HG02798 (cell line): ENCODE data around the gene MAP1LC3B.
"Not testable (repeated sequence)": the region's sequence is repeated elsewhere in the genome, so short reads cannot be mapped to it uniquely, and the experiment has no call there.

ENCODE experiments used
- ATAC-seq: cut with Tn5 transposase; IDR thresholded peaks from one replicate; pipeline ENCODE4 v1.9.1; 2021; ENCODE audit warnings: mild to moderate bottlenecking; ENCODE audit not compliant: unreplicated experiment, poor library complexity

Gene MAP1LC3B

DNA sequence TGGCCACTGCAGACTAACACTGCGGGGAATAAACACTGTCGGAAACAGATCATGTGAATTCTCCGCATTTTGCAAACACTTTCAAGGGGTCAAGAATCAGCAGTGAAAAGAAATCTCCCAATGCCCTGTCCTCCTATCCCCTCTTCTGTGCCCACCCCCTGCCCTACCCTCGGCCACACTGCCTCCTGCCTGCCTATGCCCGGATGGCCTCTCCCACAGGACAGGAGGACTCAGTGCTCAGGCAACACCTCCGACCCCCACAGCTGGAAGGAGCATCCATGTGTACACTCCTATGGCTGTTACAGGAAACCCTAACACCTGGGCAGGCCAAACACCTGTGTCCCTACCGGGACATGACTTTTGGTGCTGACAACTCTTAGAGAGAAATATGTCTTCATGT lies 33.0 kb upstream of the MAP1LC3B start:
- no peak for ATAC-seq

GRCh38 chr16:87360862-87361610 lies 31.1 kb upstream of the MAP1LC3B start:
- ATAC-seq = no peak

DNA sequence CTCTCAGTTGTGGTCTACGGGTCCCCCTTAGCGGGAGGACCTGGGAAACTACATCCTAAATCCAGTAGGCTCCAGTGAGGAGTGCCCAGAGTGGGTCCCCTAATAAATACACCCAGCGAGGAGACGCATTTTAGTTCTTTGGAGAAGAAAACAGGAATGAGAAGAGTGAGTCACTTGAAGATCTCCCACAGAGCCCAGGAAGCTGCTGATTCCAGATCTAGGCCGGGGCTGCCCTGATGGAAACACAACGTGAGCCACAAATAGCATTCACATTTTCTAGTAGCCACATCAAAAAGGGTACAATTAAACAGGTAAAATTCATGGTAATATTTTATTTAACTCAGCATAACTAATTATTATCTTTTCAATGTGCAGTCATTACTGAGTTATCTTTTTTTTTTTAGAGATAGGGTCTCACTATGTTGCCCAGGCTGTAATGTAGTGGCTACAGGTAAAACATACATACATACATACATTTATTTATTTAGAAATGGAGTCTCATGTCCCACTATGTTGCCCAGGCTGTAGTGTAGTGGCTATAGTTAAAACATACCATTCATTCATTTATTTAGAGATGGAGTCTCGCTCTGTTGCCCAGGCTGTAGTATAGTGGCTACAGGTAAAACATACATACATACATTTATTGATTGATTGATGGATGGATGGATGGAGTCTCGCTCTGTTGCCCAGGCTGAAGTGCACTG lies 30.1 kb upstream of the MAP1LC3B start:
- no peak for ATAC-seq

DNA sequence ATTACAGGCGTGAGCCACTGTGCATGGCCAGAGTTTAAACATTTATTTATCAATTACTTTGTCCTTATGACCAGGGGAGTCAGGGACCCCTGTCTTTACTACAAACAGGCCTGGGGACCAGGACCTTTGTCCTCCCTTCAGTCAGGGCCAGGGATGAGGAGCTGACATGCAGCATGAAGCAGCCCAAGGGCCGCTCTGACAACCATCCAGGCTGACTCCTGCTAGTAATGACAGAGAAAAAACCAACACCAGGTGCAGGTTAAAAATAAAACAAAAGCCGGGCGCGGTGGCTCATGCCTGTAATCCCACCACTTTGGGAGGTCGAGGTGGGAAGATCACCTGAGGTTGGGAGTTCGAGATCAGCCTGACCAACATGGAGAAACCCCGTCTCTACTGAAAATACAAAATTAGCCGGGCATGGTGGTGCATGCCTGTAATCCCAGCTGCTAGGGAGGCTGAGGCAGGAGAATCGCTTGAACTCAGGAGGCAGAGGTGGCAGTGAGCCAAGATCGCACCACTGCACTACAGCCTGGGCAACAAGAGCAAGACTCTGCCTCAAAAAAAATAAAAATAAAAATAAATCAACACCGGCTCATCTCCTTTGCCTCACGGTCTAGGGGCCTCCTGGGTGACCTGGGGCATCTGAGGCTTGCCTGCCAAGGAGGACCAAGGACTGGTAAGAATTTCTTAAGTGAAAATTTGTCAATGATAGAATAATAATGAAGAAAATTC lies 29.1 kb upstream of the MAP1LC3B start:
- ATAC-seq = not testable (repeated sequence)

DNA sequence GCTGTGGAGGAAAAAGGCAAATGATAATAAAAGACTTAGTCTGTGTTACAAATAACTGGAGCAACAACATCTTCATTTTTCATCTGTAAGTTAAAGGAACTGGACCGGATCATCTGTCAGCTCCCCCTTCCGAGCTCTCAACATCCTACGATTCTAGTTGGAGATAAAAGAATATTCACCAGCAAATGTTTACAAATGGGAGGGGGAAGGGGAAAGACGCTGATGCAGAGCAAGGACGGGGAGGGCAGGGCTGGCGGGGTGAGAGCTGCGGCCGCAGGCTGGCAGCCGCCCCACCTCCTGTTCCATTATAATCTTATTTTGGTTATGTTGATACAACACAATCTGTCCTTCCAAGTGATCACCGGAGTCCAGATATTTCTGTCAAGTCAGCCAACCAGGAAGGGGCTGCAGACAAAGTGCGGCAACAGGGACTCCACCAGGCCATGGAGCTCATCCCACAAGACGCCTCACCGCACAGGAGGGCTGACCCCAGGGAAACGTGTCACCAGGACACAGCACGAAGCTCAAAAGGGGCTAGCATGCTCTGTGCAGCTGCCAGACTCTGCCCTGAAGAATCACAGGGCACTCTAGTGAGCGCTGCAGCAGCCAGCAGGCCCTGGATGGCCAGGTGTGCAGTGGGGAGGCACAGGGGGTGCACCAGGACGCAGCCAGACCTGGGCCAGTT lies 28.2 kb upstream of the MAP1LC3B start:
- ATAC-seq = no peak

- ATAC-seq = no peak
Observed at GRCh38 chr16:87365021-87365713, 27.0 kb upstream of the MAP1LC3B start.

GRCh38 chr16:87366288-87366687 lies 25.8 kb upstream of the MAP1LC3B start:
- no peak for ATAC-seq

GRCh38 chr16:87366930-87367329 lies 25.2 kb upstream of the MAP1LC3B start:
- no peak for ATAC-seq

DNA sequence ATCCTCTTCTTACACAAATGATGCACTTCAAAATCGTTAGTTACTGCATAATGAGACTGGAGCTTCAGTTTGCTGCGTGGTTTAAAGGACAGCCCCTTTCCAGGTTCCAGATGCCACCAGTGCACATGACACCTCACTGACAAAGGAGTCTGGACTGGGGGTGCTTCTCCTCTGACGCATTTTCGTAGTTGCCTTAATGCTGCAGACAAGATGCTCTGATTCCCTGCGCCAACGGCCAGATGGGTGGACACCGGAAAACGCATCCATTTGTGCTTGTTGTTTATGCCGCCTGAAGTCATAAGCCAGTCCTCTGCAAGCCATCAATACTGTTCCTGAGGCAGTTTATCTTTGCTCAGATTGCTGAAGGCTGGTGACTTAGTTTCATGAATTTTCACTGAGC lies 24.6 kb upstream of the MAP1LC3B start:
- ATAC-seq = no peak

DNA sequence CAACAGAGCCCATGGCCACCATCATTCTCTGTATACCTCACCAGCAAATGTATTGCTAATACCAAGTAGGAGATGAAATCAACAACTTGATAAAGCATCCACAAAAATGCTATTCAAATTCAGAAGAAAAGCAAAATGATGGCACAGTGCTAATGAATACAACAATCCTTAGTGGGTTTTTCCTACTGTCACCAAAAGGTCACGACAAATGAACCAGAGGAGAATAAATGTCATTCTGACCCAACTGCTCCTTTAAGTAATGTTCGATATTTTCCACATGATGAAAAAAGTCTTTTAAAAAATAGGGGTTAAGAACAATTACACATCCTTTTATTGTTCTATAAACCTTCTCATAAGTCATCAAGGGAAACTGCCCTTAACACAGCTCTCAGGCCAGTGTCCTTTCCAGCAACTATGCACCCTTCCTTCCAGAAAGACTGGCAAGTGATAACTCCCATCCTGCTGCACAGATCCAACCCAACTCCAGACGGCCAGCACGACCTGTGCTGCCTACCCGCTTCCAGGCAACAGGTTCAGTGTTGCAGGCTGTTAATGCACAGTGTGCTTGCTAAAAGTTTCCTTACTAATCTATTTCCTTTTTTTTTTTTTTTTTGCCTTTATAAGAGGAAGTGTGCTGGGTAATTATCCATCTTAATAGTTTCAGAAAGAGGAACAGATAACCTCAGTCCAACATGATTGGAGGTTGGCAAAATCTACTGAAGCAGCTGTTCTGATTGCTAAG lies 23.9 kb upstream of the MAP1LC3B start:
- no peak for ATAC-seq

DNA sequence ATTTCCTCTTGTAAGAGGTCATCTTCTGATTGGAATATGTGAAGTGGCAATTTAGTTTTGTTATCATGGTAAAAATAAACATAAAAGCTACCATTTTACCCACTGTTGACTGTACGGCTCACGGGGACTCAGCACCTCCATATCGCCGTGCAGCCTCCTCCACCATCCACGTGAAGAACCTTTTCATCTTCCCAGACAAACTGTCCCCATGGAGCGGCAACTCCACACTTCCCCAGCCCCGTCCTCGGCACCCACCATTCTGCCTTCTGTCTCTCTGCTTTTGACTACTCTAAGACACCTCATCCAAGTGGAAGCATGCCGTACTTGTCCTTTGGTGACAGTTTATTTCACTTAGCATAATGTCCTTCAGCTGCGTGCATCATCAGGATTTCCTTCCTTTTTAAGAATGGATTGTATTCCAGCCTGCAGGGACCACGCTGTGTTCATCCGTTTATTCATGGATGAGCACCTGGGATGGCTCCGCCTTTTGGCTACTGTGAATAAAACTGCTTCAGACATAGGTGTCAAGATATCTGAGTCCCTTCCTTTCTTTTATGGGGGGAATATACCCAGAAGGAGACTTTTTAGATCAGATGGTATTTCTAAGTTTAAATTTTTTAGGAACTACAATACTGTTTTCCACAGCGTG lies 22.9 kb upstream of the MAP1LC3B start:
- ATAC-seq = no peak

DNA sequence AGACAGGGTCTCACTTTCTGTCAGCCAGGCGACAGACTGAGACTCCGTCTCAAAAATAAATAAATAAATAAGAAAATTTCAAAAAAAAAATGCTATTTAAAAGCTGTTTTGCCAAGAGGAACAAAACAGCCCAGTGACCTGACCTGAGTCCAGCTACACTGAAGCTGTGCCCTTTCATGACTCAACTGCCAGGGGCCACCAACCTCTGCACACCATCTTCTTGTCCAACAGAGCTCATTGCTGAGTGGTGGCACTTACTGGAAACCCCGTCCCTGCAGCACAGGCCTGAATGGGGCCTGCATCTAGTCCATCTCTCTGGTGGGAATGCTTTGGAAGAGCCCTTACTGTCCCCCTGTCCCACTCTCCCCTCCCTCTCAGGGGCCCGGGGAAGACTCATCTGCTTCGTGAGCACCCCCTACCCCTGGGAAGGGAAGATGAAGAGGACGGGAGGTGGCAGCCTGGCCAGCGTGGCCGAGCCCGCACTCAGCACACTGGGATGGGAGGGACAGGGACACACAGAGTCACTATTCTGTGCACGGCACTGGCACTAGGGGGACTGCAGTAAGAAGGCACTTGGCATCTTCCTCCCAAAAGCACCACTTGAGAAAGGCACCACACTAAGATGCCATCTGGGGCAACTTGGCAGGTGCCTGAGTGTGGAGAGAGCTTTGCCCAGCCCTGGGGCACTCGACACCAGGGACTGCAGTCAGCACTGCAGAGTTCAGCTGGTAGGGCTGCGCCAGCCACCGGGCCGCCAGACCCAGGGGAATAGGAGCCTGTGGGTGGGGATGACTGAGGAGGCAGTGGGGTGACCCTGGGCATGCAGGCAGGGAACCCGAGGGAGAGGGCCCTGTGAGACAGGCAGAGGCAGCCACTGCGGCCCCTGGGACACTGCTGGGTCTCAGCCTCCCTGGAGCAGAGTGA lies 22.1 kb upstream of the MAP1LC3B start:
- ATAC-seq = no peak

DNA sequence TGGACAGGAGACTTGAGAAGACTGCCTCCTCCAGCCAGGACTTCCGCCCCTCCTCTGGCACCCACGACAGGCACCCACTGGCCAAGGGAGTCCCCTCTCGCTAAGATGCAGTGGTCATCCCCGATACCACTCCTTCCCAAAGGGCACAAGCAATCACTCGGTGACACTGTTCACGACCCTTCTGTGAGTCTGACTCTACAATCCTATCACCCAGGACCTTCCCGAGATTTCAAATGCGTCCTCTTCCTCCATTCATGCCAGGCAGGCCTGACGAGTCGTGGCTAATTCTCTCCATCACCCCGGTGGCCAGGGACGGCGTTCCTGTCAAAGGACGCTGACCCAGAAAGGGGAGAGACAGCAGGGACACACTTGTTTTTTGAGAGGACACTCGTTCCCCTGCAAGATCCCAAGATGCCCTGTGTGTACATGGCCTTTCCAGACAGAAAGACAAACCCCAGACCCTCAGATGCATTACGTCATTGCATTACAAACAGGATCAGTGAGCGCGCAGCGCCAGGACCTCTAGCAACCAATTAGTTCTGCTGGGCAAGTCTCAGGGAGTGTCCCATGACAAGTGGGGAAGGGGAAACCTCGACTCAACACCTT lies 20.8 kb upstream of the MAP1LC3B start:
- ATAC-seq = no peak

GRCh38 chr16:87372305-87372704 lies 19.8 kb upstream of the MAP1LC3B start:
- ATAC-seq = no peak

DNA sequence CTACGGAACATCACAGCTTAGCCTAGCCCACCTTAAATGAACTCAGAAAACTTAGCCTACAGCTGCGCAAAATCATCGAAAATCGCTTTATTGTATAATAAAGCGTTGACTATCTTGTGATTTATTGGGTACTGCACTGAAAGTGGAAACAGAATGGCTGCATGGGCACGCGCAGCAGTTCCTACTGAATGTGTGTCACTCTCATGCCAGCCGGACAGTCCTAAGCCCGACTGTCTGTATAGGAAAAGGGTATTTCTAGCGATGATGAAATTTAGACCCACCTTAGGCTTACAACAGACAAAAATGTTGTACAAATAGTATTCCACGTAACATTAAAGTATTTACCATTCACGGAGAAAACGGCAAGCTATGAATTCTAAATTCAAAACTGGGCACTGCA lies 17.8 kb upstream of the MAP1LC3B start:
- no peak for ATAC-seq

GRCh38 chr16:87375426-87376135 lies 16.6 kb upstream of the MAP1LC3B start:
- ATAC-seq = no peak

DNA sequence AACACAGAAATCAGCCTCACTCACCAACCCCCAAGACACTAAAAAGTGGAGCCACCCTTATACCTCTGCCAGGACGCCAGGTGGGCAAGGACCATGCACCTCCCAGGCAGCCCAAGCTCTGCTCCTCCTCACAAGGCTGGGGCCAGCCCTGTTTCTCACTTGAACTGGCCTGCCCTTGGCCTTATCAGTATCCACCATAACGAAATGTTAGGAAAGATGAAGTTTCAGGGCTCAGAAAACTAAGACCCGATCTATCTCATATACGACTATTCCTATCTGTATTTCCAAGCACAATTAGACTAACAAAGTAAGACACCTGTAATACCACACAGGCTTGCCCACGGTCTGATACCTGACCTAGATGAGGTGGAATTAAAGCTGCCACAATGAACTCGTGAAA lies 15.5 kb upstream of the MAP1LC3B start:
- ATAC-seq = no peak
